GM23248 (cell line): Measurements from ENCODE around the gene FRYL. TPM values are rescaled to one million over a fixed set of nuclear protein-coding genes. Genes with fewer than 3 reads are reported as not detected.
A peak's percentile ranks its signal among the peaks of the same experiment; 100 is the strongest.

ENCODE experiments used
- DNase-seq: peaks from one replicate; pipeline ENCODE4 v3.0.0-alpha.2; 2015
- H2AFZ ChIP-seq: fragments of 200-600 bp; sonication (generic); 2 replicates; pipeline ENCODE4 v1.6.1; 2016; ENCODE audit warnings: antibody characterized with exemption
- H3F3A ChIP-seq: fragments of 200-600 bp; sonication (generic); 2 replicates; pipeline ENCODE4 v1.6.1; 2016; ENCODE audit warnings: mild to moderate bottlenecking, antibody characterized with exemption, mixed run types; ENCODE audit not compliant: insufficient read depth
- H3K27ac ChIP-seq: fragments of 200-600 bp; sonication (generic); 2 replicates; pipeline ENCODE4 v1.5.1; 2016; ENCODE audit warnings: mild to moderate bottlenecking
- H3K27me3 ChIP-seq: fragments of 200-600 bp; sonication (generic); replicated peaks from 2 replicates; pipeline ENCODE4 v1.6.1; 2016; ENCODE audit warnings: mild to moderate bottlenecking; ENCODE audit not compliant: insufficient read depth
- H3K36me3 ChIP-seq: fragments of 200-600 bp; sonication (generic); 2 replicates; pipeline ENCODE4 v1.6.1; 2016; ENCODE audit warnings: low read depth, mild to moderate bottlenecking
- H3K4me1 ChIP-seq: fragments of 200-600 bp; sonication (generic); 2 replicates; pipeline ENCODE4 v1.6.1; 2016; ENCODE audit warnings: mild to moderate bottlenecking; ENCODE audit not compliant: insufficient read depth
- H3K4me2 ChIP-seq: fragments of 200-600 bp; sonication (generic); one replicate; pipeline ENCODE4 v1.6.1; 2016; ENCODE audit warnings: mild to moderate bottlenecking; ENCODE audit not compliant: unreplicated experiment
- H3K4me3 ChIP-seq: fragments of 200-600 bp; sonication (generic); 2 replicates; pipeline ENCODE4 v1.5.1; 2016; ENCODE audit warnings: mild to moderate bottlenecking
- H3K79me2 ChIP-seq: fragments of 200-600 bp; sonication (generic); 2 replicates; pipeline ENCODE4 v1.6.1; 2016; ENCODE audit warnings: mild to moderate bottlenecking; ENCODE audit not compliant: insufficient read depth
- H3K9ac ChIP-seq: fragments of 200-600 bp; sonication (generic); 2 replicates; pipeline ENCODE4 v1.6.1; 2016; ENCODE audit warnings: mild to moderate bottlenecking
- H3K9me2 ChIP-seq: fragments of 200-600 bp; sonication (generic); 2 replicates; pipeline ENCODE4 v1.6.1; 2016; ENCODE audit warnings: mixed run types, mild to moderate bottlenecking, moderate library complexity; ENCODE audit not compliant: insufficient read depth
- H3K9me3 ChIP-seq: fragments of 200-600 bp; sonication (generic); one replicate; pipeline ENCODE4 v1.6.1; 2017; ENCODE audit warnings: low read depth
- H4K20me1 ChIP-seq: fragments of 200-600 bp; sonication (generic); 2 replicates; pipeline ENCODE4 v1.6.0; 2016; ENCODE audit not compliant: insufficient read depth
- EZH2 ChIP-seq: fragments of 200-600 bp; sonication (generic); IDR thresholded peaks from 2 replicates; pipeline ENCODE4 v1.6.1; 2018; ENCODE audit warnings: antibody characterized with exemption, mild to moderate bottlenecking; ENCODE audit not compliant: insufficient read depth, poor library complexity, severe bottlenecking
- EZH2phosphoT487 ChIP-seq: fragments of 200-600 bp; sonication (generic); IDR thresholded peaks from 2 replicates; pipeline ENCODE4 v1.6.1; 2018; ENCODE audit warnings: antibody characterized with exemption, moderate library complexity, mild to moderate bottlenecking, low read depth; ENCODE audit not compliant: insufficient read depth
- WGBS, 2 experiments: methylation state at CpG; one replicate each; pipeline ENCODE4 v1.1.6; 2015 to 2017; ENCODE audit warnings: low lambda C conversion rate in 2 of 2, low coverage in 1 of 2; ENCODE audit errors: missing lambda C conversion rate in 2 of 2; 5-methylcytosine and 5-hydroxymethylcytosine counted together
- in situ Hi-C: fragments of 300-500 bp; cut with MboI; formaldehyde crosslinking; loops from 2 replicates; pipeline ENCODE4 v1.15.0; 2020
- polyA plus RNA-seq: library from polyadenylated mRNA; unstranded; fragments of >200 nt; fragmentation: Nextera tagmentation; extraction: Ambion mirVana; gene quantifications from 2 replicates; pipeline ENCODE4 v1.2.1, GENCODE V29; 2016
- total RNA-seq: library from RNA; depleted of rRNA; stranded (reverse); fragments of >200 nt; shearing (Covaris generic); gene quantifications from 2 replicates; pipeline ENCODE4 v1.2.3, GENCODE V29; 2014

Gene FRYL
- total and polyA plus RNA-seq, 2 experiments from 2014 or later = 16.6 to 28.4 TPM

DNA sequence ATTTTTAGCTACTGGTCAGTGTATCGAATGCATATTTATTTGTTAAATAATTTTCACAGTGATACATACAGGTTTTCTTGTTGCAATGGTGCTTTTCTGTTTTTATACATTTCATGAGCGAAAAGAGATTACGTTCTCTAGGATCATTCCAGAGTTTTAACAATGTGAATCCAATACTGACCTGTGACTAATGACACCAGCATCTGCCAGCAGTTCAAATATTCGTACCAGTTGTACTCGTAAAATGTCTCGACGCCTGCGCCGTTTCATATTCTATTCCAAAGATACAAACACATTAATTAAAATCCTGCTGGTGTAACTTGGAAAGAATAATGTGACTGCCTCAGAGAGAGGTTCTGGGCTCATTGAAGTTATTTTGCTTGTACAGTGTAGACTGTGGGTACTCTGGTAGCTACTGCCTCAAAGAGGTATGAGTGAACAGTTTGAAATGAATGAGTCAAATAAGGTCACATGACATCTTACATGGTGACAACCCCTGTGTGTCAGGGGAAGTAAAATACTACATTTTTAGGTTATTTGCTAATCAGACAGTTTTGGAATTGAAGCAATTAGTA, 209.3 kb downstream of the FRYL start:
- peak overlapping the region; percentile 24 for H3K4me2 ChIP-seq
- H3K9ac ChIP-seq = no peak overlapping the region
- in situ Hi-C loops = no loop called here
- H3K27ac ChIP-seq = peak overlapping the region; percentile 54
- H3K9me2 ChIP-seq = no peaks in the 10 kb centered on the region
- H3K27me3 ChIP-seq = no peaks in the 10 kb centered on the region
- H3K79me2 ChIP-seq = no peaks in the 10 kb centered on the region
- no peaks in the 10 kb centered on the region for H3K9me3 ChIP-seq
- peak; percentile 87 for DNase-seq
- 88 to 90% methylated on average over 9 of the region's 9 CpGs for WGBS, 2 experiments
- H3F3A ChIP-seq = peaks cover 25% of the 10 kb centered on the region
- TF ChIP-seq EZH2phosphoT487 (no peak), EZH2 (no peak)
- no peak overlapping the region for H3K4me3 ChIP-seq
- H3K36me3 ChIP-seq = peaks cover 32% of the 10 kb centered on the region
- no peak overlapping the region for H2AFZ ChIP-seq
- H3K4me1 ChIP-seq = peaks cover 17% of the 10 kb centered on the region
- no peaks in the 10 kb centered on the region for H4K20me1 ChIP-seq

DNA sequence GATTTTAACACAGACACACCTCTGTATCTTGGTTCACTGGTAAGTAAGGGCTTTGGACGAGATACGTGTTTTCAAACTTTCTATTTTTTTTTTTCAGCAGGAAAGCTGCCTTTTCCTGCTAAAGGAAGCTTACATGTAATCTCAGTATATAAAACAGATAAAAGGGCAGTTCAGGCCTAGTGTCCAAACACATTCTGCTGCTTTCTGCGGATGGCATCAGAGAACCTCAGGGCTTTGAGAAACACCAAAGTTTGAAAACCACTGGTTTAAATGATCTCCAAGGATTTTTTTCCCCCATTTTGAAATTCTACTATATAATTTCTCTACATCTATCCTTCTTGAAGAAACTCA, 214.1 kb downstream of the FRYL start:
- Histone ChIP-seq H3K79me2 (no peaks in the 10 kb centered on the region), H3K4me1 (peaks cover 11% of the 10 kb centered on the region), H3K9ac (no peak overlapping the region), H3K4me2 (no peak overlapping the region), H4K20me1 (no peaks in the 10 kb centered on the region), H3K27me3 (no peaks in the 10 kb centered on the region), H3K36me3 (peaks cover 35% of the 10 kb centered on the region), H2AFZ (no peak overlapping the region), H3K9me2 (no peaks in the 10 kb centered on the region), H3F3A (peaks cover 12% of the 10 kb centered on the region), H3K9me3 (no peaks in the 10 kb centered on the region), H3K27ac (no peak overlapping the region), H3K4me3 (no peak overlapping the region)
- DNase-seq = no peak
- TF ChIP-seq EZH2 (no peak), EZH2phosphoT487 (no peak)
- in situ Hi-C loops = loop anchor here (10.0 kb wide), 1 partner anchor 389 kb away; no protein-coding TSS in a partner anchor
- 63 to 64% methylated on average over 3 of the region's 3 CpGs for WGBS, 2 experiments

DNA sequence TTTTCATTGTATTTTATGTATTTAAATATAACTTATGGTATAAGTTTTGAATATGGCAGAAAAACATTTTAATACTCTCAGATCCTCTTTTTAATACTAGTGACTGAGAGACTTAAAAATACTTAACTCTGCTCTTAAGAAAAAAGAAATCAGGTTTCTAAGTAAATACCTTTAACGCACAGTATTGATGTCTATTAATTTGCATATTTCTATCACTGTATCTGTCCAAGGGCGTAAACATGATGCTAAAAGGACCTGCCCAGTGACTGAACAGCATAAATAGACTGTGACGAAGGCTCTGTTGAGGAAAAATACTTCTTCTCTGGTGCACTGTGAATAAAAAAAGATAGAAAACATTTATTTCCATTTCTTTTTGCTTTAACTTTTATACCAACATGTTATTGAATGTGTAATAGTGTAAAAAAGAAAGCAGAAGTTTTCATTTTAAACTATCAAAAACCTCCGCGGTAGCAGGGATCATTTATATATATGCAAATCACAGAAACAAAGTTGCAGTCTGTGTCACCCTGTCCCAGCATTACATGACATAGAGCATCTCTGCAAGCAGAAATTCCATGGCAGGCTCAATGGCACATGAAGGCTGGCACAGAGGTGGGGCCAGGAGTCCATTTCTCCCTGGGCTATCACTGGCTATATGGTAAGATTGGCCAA, 214.6 kb downstream of the FRYL start:
- no peak overlapping the region for H3K4me2 ChIP-seq
- 98 to 99% methylated on average over 5 of the region's 5 CpGs for WGBS, 2 experiments
- no peaks in the 10 kb centered on the region for H3K79me2 ChIP-seq
- no peaks in the 10 kb centered on the region for H3K27me3 ChIP-seq
- in situ Hi-C loops = loop anchor here (10.0 kb wide), 1 partner anchor 389 kb away; no protein-coding TSS in a partner anchor
- H4K20me1 ChIP-seq = no peaks in the 10 kb centered on the region
- H3K27ac ChIP-seq = no peak overlapping the region
- H2AFZ ChIP-seq = no peak overlapping the region
- peaks cover 35% of the 10 kb centered on the region for H3K36me3 ChIP-seq
- no peaks in the 10 kb centered on the region for H3K9me2 ChIP-seq
- H3K4me1 ChIP-seq = peaks cover 6% of the 10 kb centered on the region
- no peak overlapping the region for H3K4me3 ChIP-seq
- no peak overlapping the region for H3K9ac ChIP-seq
- H3F3A ChIP-seq = peaks cover 7% of the 10 kb centered on the region
- TF ChIP-seq EZH2 (no peak), EZH2phosphoT487 (no peak)
- DNase-seq = no peak
- no peaks in the 10 kb centered on the region for H3K9me3 ChIP-seq

DNA sequence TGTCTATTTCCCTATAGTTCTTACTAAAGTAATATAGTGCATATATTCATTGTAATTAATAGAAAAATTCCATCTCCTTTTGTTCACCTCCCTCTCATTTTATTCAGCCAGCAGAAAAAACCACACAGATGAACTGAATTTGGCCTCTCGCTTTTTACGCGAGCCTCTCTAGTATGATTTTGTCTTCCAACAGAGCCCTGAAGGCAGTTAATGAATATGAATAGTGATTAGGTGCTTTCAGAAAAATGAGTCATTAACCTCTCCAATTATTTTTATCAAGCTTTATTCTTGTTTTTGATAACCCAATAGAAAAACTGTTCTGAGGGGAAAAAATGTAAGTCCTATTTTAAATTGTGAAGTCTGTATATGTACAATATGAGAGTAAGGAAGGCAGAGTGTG, 215.9 kb downstream of the FRYL start:
- Histone ChIP-seq H3K27ac (no peak overlapping the region), H3K9me3 (no peaks in the 10 kb centered on the region), H3K4me3 (no peak overlapping the region), H3K9me2 (no peaks in the 10 kb centered on the region), H2AFZ (no peak overlapping the region), H3K9ac (no peak overlapping the region), H3F3A (no peaks in the 10 kb centered on the region), H3K36me3 (peaks cover 34% of the 10 kb centered on the region), H3K79me2 (no peaks in the 10 kb centered on the region), H4K20me1 (no peaks in the 10 kb centered on the region), H3K27me3 (no peaks in the 10 kb centered on the region), H3K4me2 (no peak overlapping the region), H3K4me1 (no peaks in the 10 kb centered on the region)
- in situ Hi-C loops = loop anchor here (10.0 kb wide), 1 partner anchor 391 kb away; no protein-coding TSS in a partner anchor
- DNase-seq = no peak
- TF ChIP-seq EZH2 = no peak
- TF ChIP-seq EZH2phosphoT487 = no peak
- 97 to 99% methylated on average over 3 of the region's 3 CpGs for WGBS, 2 experiments
